HCT116 (cell line): ENCODE data around the gene KRTAP5-2. TPM values are rescaled to one million over a fixed set of nuclear protein-coding genes. Genes with fewer than 3 reads are reported as not detected.

ENCODE experiments used
- ATAC-seq: fragments of 200-7000 bp; cut with Tn5 transposase; 2 replicates; pipeline ENCODE4 v1.9.1; 2020; ENCODE audit warnings: mild to moderate bottlenecking, moderate library complexity
- BruUV-seq: library from RNA; stranded (reverse); fragments of 400-500 nt; replicated peaks from 2 replicates; lab custom pipeline; 2021; lab: Mats Ljungman, UMichigan
- CTCF ChIA-PET: fragments of 300-600 bp; sonication (Branson Sonifier 250); formaldehyde crosslinking; loops from one replicate; lab custom pipeline; 2021; ENCODE audit warnings: antibody characterized with exemption; lab: Charles Lee
- POLR2A ChIA-PET: fragments of 300-600, 350-600 bp; sonication (Branson Sonifier 250); formaldehyde crosslinking; loops from one replicate; lab custom pipeline; 2021; ENCODE audit warnings: antibody characterized with exemption; lab: Charles Lee
- RAD21 ChIA-PET, 2 experiments: fragments of 300-600 bp; sonication (Branson Sonifier 250); formaldehyde crosslinking; loops; one replicate each; lab custom pipeline; 2023; ENCODE audit warnings: low total read pairs in 2 of 2; ENCODE audit not compliant: uncharacterized antibody in 2 of 2, unreplicated experiment in 2 of 2, low non-redundant PET in 1 of 2; lab: Charles Lee
- DNase-seq: peaks from one replicate; pipeline ENCODE4 v3.0.0-alpha.2; 2010; ENCODE audit warnings: low read depth, low spot score
- H2AFZ ChIP-seq: fragments of 200-600 bp; shearing (Covaris generic), sonication (generic); 2 replicates; pipeline ENCODE4 v1.6.1; 2017; ENCODE audit warnings: low read depth, mixed run types, mixed read lengths, antibody characterized with exemption, low read length; ENCODE audit not compliant: poor library complexity, severe bottlenecking
- H3K27ac ChIP-seq: 2 replicates; pipeline ENCODE4 v1.5.1; 2012; ENCODE audit warnings: low read depth, low read length
- H3K27me3 ChIP-seq: fragments of 200-600 bp; sonication (generic); 2 replicates; pipeline ENCODE4 v1.6.1; 2016; ENCODE audit warnings: mixed run types, low read length, mixed read lengths; ENCODE audit not compliant: insufficient read depth
- H3K36me3 ChIP-seq, 2 experiments: fragments of 200-500 bp in 1 of 2; fragments of 200-600 bp in 1 of 2; sonication (Bioruptor generic) in 1 of 2; sonication (generic) in 1 of 2; 2 replicates each; pipeline versions ENCODE4 v1.5.1 to v1.6.1; 2014 to 2016; ENCODE audit warnings: low read length in 2 of 2, inconsistent platforms in 1 of 2, mixed read lengths in 1 of 2, mixed run types in 1 of 2; ENCODE audit not compliant: insufficient read depth in 2 of 2, control insufficient read depth in 1 of 2
- H3K4me1 ChIP-seq, 2 experiments: fragments of 200-600 bp in 1 of 2; sonication (generic) in 1 of 2; 2 replicates each; pipeline versions ENCODE4 v1.5.1 to v1.6.1; 2012 to 2017; ENCODE audit warnings: low read length in 2 of 2, inconsistent platforms in 1 of 2, mild to moderate bottlenecking in 1 of 2, mixed read lengths in 1 of 2, mixed run types in 1 of 2, moderate library complexity in 1 of 2; ENCODE audit not compliant: insufficient read depth in 2 of 2, control insufficient read depth in 1 of 2
- H3K4me2 ChIP-seq: fragments of 200-600 bp; sonication (generic); 2 replicates; pipeline ENCODE4 v1.6.1; 2017; ENCODE audit warnings: mixed run types, low read length, mixed read lengths
- H3K4me3 ChIP-seq, 2 experiments: fragments of 200-600 bp in 1 of 2; sonication (generic) in 1 of 2; replicated peaks in 1 of 2; 2 replicates each; pipeline ENCODE4 v1.5.1; 2011 to 2016; ENCODE audit warnings: low read length in 2 of 2, control low read depth in 1 of 2, low read depth in 1 of 2, mild to moderate bottlenecking in 1 of 2, mixed read lengths in 1 of 2, mixed run types in 1 of 2
- H3K79me2 ChIP-seq: fragments of 200-600 bp; sonication (generic); 2 replicates; pipeline ENCODE4 v1.6.1; 2017; ENCODE audit warnings: mild to moderate bottlenecking, mixed run types, low read length, moderate library complexity, mixed read lengths; ENCODE audit not compliant: insufficient read depth
- H3K9ac ChIP-seq: fragments of 200-600 bp; sonication (generic); 2 replicates; pipeline ENCODE4 v1.6.1; 2016; ENCODE audit warnings: low read length, mixed read lengths
- H3K9me2 ChIP-seq: fragments of 200-600 bp; sonication (generic), shearing (Covaris generic); 2 replicates; pipeline ENCODE4 v1.6.1; 2017; ENCODE audit warnings: mixed run types, mild to moderate bottlenecking, moderate library complexity; ENCODE audit not compliant: insufficient read depth
- H3K9me3 ChIP-seq, 2 experiments: fragments of 200-500 bp in 1 of 2; fragments of 200-600 bp in 1 of 2; sonication (Bioruptor generic) in 1 of 2; sonication (generic) in 1 of 2; 2 replicates each; pipeline ENCODE4 v1.6.1; 2014 to 2017; ENCODE audit warnings: low read length in 2 of 2, mixed read lengths in 2 of 2, inconsistent platforms in 1 of 2, low read depth in 1 of 2, mild to moderate bottlenecking in 1 of 2, mixed run types in 1 of 2, moderate library complexity in 1 of 2; ENCODE audit not compliant: control insufficient read depth in 1 of 2, insufficient read depth in 1 of 2
- H4K20me1 ChIP-seq: fragments of 200-600 bp; sonication (generic), shearing (Covaris generic); 2 replicates; pipeline ENCODE4 v1.6.1; 2017; ENCODE audit warnings: mixed run types, mild to moderate bottlenecking, moderate library complexity; ENCODE audit not compliant: insufficient read depth
- CBX3 ChIP-seq: IDR thresholded peaks from 2 replicates; pipeline ENCODE4 v1.6.1; 2012; ENCODE audit warnings: low read depth
- CEBPB ChIP-seq: IDR thresholded peaks from 2 replicates; pipeline ENCODE4 v1.6.1; 2012; ENCODE audit warnings: low read depth
- CTCF ChIP-seq, 3 experiments: fragments of 200-600 bp in 1 of 3; sonication (generic) in 1 of 3; IDR thresholded peaks in 2 of 3; conservative IDR thresholded peaks in 1 of 3; 2 replicates each; pipeline ENCODE4 v1.5.1; 2012 to 2017; ENCODE audit warnings: low read depth in 2 of 3, low read length in 2 of 3, antibody characterized with exemption in 1 of 3, borderline replicate concordance in 1 of 3, control low read depth in 1 of 3, mild to moderate bottlenecking in 1 of 3, mixed read lengths in 1 of 3, mixed run types in 1 of 3, moderate library complexity in 1 of 3; ENCODE audit not compliant: insufficient read depth in 1 of 3
- EGR1 ChIP-seq: IDR thresholded peaks from 2 replicates; pipeline ENCODE4 v1.6.1; 2012; ENCODE audit warnings: low read depth
- EZH2 ChIP-seq: fragments of 200-600 bp; sonication (generic); IDR thresholded peaks from 2 replicates; pipeline ENCODE4 v1.6.1; 2017; ENCODE audit warnings: antibody characterized with exemption, mixed run types
- EZH2phosphoT487 ChIP-seq: fragments of 200-600 bp; IDR thresholded peaks from 2 replicates; pipeline ENCODE4 v1.6.1; 2018; ENCODE audit warnings: antibody characterized with exemption, borderline replicate concordance
- FOSL1 ChIP-seq: IDR thresholded peaks from 2 replicates; pipeline ENCODE4 v1.6.1; 2012; ENCODE audit warnings: low read depth
- JUND ChIP-seq: IDR thresholded peaks from 2 replicates; pipeline ENCODE4 v1.6.1; 2012
- MAX ChIP-seq: IDR thresholded peaks from 2 replicates; pipeline ENCODE4 v1.6.1; 2012
- POLR2A ChIP-seq: IDR thresholded peaks from 2 replicates; pipeline ENCODE4 v1.7.0; 2011; ENCODE audit warnings: borderline replicate concordance; ENCODE audit not compliant: insufficient read depth, insufficient read length; ENCODE audit errors: extremely low read depth
- POLR2AphosphoS5 ChIP-seq: IDR thresholded peaks from 2 replicates; pipeline ENCODE4 v1.6.1; 2011; ENCODE audit warnings: mild to moderate bottlenecking, low read depth, low read length, moderate library complexity
- RAD21 ChIP-seq: IDR thresholded peaks from 2 replicates; pipeline ENCODE4 v1.6.1; 2012; ENCODE audit warnings: low read depth, mild to moderate bottlenecking
- SRF ChIP-seq: IDR thresholded peaks from 2 replicates; pipeline ENCODE4 v1.6.1; 2012; ENCODE audit warnings: low read depth
- TCF7L2 ChIP-seq: IDR thresholded peaks from 2 replicates; pipeline ENCODE4 v1.7.0; 2011; ENCODE audit warnings: borderline replicate concordance, inconsistent platforms; ENCODE audit not compliant: insufficient read depth, insufficient read length; ENCODE audit errors: extremely low read depth
- ZBTB33 ChIP-seq: IDR thresholded peaks from 2 replicates; pipeline ENCODE4 v1.6.1; 2011; ENCODE audit warnings: mild to moderate bottlenecking, low read length, moderate library complexity; ENCODE audit not compliant: insufficient replicate concordance; ENCODE audit errors: extremely low read depth
- ZFX ChIP-seq: fragments of 450-650 bp; IDR thresholded peaks from 2 replicates; pipeline ENCODE4 v1.6.1; 2017
- intact Hi-C: fragments of 100-400 bp; cut with micrococcal nuclease; formaldehyde crosslinking; loops from 2 replicates; pipeline ENCODE4 v1.10.0; 2022
- total RNA-seq: library from RNA; stranded (reverse); gene quantifications from one replicate; pipeline ENCODE4 v1.2.1, GENCODE V29; 2021; ENCODE audit not compliant: unreplicated experiment

The KRTAP5-2 gene
- total RNA-seq, 1 experiment from 2014 or later, result not detected

GRCh38 chr11:1645357-1645821, 47.3 kb upstream of the KRTAP5-2 start:
- no peaks in the 10 kb centered on the region for H3K79me2 ChIP-seq
- intact Hi-C loops, result no loop called here
- no peaks in the 10 kb centered on the region for H4K20me1 ChIP-seq
- POLR2A ChIA-PET, result no interaction called here
- no peak overlapping the region for H3K27ac ChIP-seq
- no peak for ATAC-seq
- no peaks in the 10 kb centered on the region for H3K36me3 ChIP-seq
- no peaks in the 10 kb centered on the region for H3K9me3 ChIP-seq
- H3K9me2 ChIP-seq, result no peaks in the 10 kb centered on the region
- H3K27me3 ChIP-seq, result no peaks in the 10 kb centered on the region
- no peak for TF ChIP-seq FOSL1
- TF ChIP-seq MAX, result no peak
- TF ChIP-seq SRF, result no peak
- no peak for TF ChIP-seq EZH2phosphoT487
- no peak overlapping the region for H3K9ac ChIP-seq
- no peak overlapping the region for H3K4me2 ChIP-seq
- RAD21 ChIA-PET, result no interaction called here
- no peak for DNase-seq
- CTCF ChIA-PET, result no interaction called here
- BruUV-seq, result no TSS peak
- H3K4me1 ChIP-seq, result peaks cover 0 to 6% of the 10 kb centered on the region in 2 experiments; a peak in 1 of 4 replicates
- no peak overlapping the region for H2AFZ ChIP-seq
- no peak overlapping the region for H3K4me3 ChIP-seq

DNA sequence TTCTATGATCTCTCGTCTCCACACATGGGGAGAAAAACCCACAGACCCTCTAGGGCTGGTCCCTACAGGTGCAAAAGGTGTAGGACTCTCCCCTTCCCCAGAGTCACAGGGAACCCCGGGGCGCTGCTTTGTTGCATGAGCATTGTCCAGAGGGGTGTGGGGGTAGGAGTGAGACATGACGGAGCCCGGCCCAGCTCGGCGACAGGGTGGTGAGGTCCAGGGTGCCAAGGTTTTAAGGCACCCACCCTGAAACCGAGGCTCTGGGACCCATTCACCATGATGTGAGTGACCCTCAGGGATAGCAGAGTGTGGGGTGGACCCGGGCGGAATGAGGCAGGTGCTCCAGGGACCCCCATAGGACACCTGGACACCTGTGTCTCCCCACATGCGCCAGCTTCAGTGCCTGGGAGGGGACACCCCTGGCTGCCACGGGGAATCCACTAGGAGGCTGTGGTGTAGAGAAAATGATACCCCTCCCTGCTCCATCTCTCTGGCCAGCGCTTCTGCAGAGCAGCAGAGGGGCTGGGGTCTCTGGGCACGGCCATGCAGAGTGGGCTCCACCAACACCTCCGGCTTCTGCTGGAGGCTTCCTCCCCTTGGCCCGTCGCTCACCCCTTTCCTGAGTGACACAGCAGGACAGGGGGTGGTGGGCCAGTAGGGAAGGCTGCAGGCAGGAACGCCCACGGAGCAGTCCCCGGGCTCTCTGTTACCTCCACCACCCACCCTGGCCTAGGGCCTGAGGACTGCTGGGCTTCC, 46.7 kb upstream of the KRTAP5-2 start:
- Histone ChIP-seq H4K20me1 (no peaks in the 10 kb centered on the region), H3K36me3 (no peaks in the 10 kb centered on the region), H3K9ac (no peak overlapping the region), H3K27ac (no peak overlapping the region), H3K9me2 (no peaks in the 10 kb centered on the region), H3K4me2 (no peak overlapping the region), H3K4me1 (peaks cover 0 to 9% of the 10 kb centered on the region in 2 experiments; a peak in 1 of 4 replicates), H3K27me3 (no peaks in the 10 kb centered on the region), H3K4me3 (no peak overlapping the region), H2AFZ (no peak overlapping the region), H3K9me3 (no peaks in the 10 kb centered on the region), H3K79me2 (no peaks in the 10 kb centered on the region)
- ATAC-seq (no peak), DNase-seq (no peak)
- RAD21 ChIA-PET, result no interaction called here
- CTCF ChIA-PET, result no interaction called here
- no TSS peak for BruUV-seq
- POLR2A ChIA-PET, result no interaction called here
- intact Hi-C loops, result no loop called here
- TF ChIP-seq JUND, result no peak
- no peak for TF ChIP-seq TCF7L2
- TF ChIP-seq EGR1, result no peak
- no peak for TF ChIP-seq CBX3
- no peak for TF ChIP-seq EZH2
- TF ChIP-seq ZBTB33, result no peak
- no peak for TF ChIP-seq SRF
- no peak for TF ChIP-seq FOSL1
- no peak for TF ChIP-seq RAD21
- TF ChIP-seq CTCF (IDR thresholded peaks at IDR 0.05 in 2 of 3, conservative IDR thresholded peaks at IDR 0.05 in 1 of 3; ENCODE audit: borderline replicate concordance in 1 of 3, insufficient read depth in 1 of 3, low read depth in 2 of 3, low read length in 2 of 3), result no peak
- no peak for TF ChIP-seq MAX
- TF ChIP-seq POLR2A, result no peak
- no peak for TF ChIP-seq CEBPB
- TF ChIP-seq ZFX, result no peak
- TF ChIP-seq POLR2AphosphoS5, result no peak
- TF ChIP-seq EZH2phosphoT487, result no peak
